GM21423 (cell line): ENCODE results near the gene MYMK.

Experiments
- ATAC-seq: cut with Tn5 transposase; IDR thresholded peaks from one replicate; pipeline ENCODE4 v1.9.1; 2021; ENCODE audit warnings: mild to moderate bottlenecking, moderate library complexity; ENCODE audit not compliant: unreplicated experiment

MYMK gene

GRCh38 chr9:133536080-133536479 is 11.3 kb upstream of the MYMK start:
- ATAC-seq = no peak

- ATAC-seq = no peak
Measured at GRCh38 chr9:133535306-133535877, 10.6 kb upstream of the MYMK start.

DNA sequence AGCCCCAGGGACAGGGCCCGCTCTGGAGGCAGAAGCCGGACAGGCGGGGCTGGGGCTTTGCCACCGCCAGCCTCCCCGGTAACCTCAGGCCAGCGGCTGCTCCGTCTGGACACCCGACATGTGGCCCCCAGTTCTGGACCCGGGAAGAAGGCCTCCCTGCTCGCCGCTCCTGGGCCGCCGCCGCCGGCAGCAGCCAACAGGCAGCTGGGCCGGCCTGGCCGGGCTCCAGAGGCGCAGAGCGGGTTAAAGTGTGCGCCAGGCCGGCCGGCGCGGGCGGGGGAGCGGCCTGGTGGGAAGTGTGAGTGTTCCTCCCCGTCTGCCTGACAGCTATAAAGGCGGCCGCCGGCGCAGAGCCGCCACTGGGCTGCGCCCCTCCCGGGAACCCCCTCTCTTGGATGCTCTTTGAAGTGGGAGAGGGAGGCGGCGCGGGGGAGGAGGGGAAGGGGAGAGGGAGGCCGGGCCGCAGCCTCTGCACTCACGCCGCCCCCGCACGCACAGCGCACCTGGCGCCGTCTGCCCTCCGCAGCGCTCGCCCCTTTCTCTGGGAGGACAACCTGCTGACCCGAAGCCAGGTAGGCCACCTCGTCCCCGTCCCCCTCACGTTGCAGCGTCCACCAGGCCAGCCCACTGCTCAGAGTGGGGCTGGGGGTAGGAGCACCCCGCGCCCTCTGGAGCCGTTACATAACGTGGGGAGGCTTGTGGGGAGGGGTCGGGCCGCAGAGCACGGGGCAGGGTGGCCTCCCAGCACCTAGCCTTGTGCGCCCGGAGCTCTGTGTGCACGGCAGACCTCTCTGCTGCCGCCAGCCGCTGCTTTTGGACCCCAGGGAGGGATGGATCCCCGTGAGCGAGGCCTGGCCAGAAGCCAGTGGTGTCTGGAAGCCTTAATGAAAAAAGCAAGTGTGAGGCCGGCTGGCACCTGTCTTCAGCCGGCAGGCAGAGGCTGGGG is 9.9 kb upstream of the MYMK start, which contains the start of gene ADAMTSL2:
Gene ADAMTSL2 (plus strand): TSS at position 359 of the 946 bp plus-strand sequence. CDS start 2,009 bp downstream, outside the sequence.
- ATAC-seq = no peak

- ATAC-seq = no peak
Measured at GRCh38 chr9:133533857-133534256, 9.1 kb upstream of the MYMK start.

DNA sequence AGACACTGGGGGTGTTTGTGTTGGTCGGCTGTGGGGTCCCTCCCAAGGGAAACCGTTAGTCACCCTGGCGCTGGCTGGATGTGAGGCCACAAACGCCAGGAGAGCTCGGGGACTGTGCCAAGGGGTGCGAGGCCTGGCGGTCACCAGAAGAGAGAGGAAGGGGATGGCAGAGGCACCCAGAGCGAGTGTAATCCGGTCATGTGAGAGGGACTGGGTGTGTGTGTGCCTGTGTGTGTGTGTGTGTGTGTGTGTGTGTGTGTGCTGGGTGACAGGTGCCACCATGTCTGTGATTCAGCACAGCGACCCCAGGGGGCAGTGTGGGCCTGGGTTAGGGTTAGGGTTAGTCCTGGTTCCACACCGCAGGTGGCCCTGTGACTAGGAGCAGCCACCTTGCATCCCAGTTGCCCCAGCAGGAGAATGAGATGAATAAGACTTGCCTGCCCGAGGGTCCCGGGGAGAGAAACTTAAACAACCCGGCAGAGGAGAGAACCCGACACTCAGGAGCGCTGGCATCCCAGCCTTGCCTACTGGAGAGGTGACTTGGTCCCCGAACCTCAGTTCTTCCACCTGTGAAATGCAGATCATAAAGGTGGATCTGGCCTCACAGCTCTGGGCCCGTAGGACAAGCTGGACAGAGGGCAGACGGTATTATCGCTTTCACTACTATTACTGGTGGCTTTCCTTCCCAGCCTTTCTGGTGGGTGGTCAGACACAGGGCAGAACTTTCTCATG is 8.3 kb upstream of the MYMK start:
- ATAC-seq = no peak

DNA sequence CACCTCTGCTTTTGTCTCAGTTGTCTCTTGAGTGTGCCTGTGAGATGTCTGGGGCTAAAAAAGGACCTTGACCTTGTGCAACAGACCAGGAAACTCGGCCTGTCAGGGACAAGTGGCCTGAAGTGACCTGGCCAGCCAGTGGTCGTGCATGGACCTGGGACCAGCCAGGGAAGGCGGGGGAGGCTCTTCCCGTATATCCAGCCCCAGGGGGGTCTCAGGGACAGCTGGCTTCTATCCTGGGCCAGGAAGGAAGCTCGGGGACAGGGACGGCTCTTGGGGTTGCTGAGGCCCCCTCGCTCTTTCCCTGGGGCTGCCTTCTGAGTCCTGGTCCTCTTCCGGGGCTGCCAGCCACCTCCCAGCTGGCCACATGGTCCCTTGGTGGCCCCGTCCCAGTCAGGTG is 6.5 kb upstream of the MYMK start:
- no peak for ATAC-seq

DNA sequence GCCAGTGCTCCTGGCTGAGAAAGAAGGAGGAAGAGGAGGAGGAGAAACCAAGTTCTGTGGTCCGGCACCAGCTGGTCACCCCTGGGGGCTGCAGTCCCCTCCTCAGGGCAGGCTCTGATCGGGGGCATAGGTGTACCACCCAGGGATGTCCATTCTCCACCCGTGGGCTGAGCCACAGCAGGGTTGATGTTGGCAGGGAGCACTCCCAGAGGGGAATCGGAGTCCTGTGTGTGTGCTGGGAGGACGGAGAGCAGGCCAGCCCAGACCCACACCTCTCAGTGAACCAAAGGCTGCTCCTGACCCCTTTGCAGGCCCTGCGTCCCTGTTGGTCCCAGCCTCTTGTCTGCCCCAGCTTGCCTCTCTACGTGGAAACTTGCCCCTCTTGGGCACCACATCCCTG is 5.1 kb upstream of the MYMK start:
- ATAC-seq = no peak

GRCh38 chr9:133529457-133529856 is 4.7 kb upstream of the MYMK start:
- no peak for ATAC-seq

GRCh38 chr9:133528876-133529241 is 4.1 kb upstream of the MYMK start:
- ATAC-seq = no peak

DNA sequence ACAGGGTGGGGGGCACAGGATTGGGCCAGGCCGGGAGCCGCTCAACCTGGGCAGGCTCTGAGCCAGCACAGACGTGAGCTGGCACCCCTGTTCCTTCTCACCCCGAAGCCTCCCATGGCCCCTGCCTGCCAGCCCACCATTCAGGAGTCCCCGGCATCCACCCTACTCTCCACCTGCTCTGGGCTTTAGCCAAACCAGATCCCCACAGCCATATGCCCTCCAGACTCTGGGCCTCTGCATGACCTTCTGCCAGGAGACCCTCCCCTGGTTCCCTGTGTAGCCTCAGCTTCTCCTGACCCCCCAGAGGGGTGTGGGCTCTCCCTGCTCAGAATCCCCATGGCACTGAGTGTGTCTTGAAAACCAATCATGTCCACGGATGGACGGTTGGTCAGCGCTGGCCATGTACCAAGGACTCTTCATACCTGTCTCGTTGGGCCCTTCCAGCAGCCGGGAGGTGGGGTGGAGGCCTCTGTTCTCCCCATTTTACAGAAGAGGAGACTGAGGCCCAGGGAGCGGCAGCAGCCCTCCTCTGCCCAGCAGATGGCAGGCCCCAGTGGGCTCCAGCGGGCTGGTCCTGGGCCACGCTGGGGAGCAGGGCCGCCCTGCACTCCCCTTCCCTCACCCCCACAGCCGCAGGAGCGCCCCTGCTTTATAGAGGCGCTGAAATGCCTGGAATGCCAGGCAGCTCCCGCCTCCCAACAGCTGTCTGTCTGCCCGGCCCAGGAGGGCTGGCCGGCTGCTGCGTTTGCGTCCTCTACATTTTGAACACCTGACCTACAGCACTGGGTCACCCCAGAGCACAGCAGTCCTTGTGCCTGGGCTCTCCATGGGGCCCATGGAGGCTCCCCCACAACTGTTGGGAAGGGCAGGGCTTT is 3.5 kb upstream of the MYMK start:
- ATAC-seq = no peak

DNA sequence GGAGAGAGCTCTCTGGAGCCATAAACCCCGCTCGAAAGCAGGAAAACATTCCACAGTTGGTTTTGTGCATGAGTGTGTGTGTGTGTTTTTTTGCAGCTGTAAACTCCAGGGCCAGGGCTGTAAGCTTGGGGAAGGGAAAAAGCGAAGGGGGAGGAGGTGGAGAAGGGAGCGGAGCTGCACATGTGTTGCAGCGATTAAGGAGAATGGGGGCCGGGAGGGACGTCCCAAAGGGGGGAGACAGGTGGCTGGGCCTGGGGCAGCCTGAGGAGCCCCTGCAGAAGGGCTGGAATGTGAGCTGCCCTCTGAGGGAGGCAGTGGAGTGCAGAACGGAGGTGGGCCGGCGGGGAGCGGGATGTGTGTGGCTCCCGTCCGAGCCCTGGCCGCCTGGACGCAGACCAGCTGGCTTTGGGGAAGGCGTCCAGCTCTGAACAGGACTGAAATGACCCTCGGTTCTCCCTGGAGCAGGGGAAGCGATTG is 2.7 kb upstream of the MYMK start:
- ATAC-seq = no peak

DNA sequence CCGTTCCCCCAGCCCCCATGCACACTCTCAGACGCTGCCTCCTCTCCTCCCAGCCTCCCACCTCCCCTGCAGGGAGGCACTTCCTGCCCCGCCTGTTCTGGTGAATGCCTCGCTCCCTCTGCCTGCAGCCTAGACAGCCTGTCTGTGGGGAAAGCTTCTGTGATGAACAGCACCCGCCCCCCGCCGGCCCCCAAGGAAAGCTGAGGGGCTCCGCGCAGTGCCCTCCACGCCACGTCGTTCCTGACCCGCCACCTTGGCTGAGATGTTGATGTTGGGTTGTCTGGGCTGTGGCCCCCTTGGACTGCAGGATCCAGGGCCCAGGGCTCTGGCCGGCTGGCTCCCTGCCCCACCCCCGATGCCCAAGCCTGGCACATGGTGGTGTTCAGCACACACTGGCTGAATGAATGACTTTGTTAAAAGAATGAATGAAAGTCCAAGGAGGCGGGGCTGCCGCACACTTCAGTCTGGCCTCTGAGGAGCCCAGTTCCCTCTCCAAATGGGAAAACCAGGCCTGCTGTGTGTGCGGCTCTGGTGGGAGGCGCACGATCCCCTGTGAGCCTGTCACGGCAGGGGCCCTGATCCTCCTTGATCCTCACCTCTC is 2.1 kb upstream of the MYMK start:
- ATAC-seq = no peak

- ATAC-seq = no peak
Measured at GRCh38 chr9:133525677-133526076, 918 bp upstream of the MYMK start.

- no peak for ATAC-seq
Measured at GRCh38 chr9:133524146-133524545, 613 bp downstream of the MYMK start.

GRCh38 chr9:133523106-133523505 is 1.7 kb downstream of the MYMK start:
- ATAC-seq = no peak

DNA sequence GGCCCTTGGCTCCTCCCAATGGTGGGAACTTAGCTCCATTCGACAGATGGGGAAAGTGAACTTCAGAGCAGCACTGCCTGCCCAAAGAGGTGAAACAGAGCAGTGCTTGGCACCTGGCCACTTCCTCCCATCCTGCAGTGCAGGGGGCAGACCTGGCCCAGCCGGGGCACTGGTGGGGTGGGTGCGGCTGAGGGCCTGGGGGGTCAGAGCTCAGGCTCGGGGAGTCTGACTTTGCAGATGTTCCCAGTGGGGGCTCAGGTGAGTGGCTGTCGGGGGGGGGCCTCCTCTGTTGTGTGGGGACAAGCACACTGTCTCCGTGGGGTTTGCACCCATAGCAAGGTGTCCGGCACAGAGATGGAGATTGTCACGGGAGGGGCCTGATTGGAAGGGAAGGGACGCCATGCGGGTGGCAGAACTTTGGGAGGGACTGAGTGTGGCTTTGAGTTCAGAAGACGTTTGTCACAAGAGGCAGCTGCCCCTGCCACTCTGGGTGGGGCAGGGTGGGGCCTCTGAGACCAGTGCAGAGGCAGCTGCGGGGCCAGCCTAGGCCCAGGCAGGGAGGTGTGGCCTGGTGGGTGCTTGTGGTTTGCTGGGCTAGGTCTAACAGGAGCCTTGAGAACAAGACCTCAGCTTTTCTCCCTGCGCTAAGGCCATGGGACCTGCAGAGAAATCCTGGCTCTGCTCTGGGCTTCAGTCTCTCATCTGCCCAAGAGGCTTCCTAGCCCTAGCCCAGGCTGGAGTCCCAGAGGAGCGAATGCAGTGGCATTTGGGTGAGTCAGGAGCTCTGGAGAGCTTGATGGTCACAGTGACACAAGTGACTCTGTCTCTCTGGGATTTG is 2.5 kb downstream of the MYMK start:
- ATAC-seq = no peak

DNA sequence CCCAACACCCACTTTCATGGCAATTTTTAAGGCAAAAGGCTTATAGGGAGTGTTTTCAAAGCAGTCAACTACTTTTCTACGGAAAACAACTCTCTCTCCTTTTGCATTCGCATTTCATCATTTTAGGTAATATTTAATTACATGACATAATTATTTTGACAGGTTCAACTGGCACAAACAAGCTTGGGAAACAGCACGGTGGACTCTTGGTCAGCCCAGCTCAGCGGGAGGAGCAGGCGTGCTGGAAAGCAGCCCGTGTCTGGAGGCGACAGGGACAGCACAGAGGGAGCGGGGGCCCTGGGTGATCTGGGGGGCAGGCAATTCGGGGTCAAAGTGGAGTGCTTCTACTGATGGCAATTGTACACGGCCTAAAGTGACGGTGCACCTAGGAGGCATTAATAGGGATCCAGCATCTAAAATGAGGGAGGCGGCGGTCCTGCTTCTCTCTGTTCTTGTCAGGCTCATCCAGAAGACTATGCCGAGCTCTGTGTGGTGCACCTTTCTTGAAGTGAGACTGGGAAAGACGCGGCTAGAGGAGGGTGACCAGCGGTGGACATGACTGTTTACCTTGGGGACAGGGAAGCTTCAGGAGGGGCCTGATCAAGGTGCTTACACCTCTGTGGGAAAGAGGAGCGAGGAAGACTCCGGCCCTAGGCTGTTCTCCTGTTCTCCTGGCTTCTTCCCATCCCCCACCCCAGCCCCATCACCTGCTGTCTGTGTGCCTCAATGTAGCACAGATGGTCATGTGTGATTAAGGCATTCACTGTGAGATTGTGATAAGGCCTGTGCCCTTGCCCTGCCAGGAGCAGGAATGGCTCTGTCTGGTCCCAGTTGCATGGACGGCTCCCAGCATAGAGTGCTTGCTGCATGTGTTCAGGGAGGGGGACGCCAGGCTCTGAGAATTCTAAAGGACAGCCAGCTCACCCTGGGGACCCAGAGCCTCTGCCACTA is 3.4 kb downstream of the MYMK start:
- no peak for ATAC-seq
